Measurements from ENCODE around the gene PLXNA2. TPM values are rescaled to one million over a fixed set of nuclear protein-coding genes. Genes with fewer than 3 reads are reported as not detected.

PLXNA2 gene
- total RNA-seq, 1 donor from 2014 or later, result 9.0 TPM

GRCh38 chr1:207977876-207978275 lies 266.3 kb downstream of the PLXNA2 start:
- FAIRE-seq (no peak), DNase-seq (ENCODE audit: low read depth) (no peak)
- no peak for TF ChIP-seq CTCF (IDR thresholded peaks at IDR 0.05; ENCODE audit: insufficient read depth, low read length, severe bottlenecking)
- H3K27me3 ChIP-seq (ENCODE audit: control insufficient read depth, insufficient read depth, low read length), result peaks cover 7% of the 10 kb centered on the region
- H3K4me3 ChIP-seq (ENCODE audit: low read depth, low read length), result no peak overlapping the region
- H3K36me3 ChIP-seq (ENCODE audit: control insufficient read depth, insufficient read depth, low read length), result no peaks in the 10 kb centered on the region

- FAIRE-seq (no peak), DNase-seq (ENCODE audit: low read depth) (no peak)
- no peak for TF ChIP-seq CTCF (IDR thresholded peaks at IDR 0.05; ENCODE audit: insufficient read depth, low read length, severe bottlenecking)
- Histone ChIP-seq H3K27me3 (ENCODE audit: control insufficient read depth, insufficient read depth, low read length) (peaks cover 8% of the 10 kb centered on the region), H3K4me3 (ENCODE audit: low read depth, low read length) (no peak overlapping the region), H3K36me3 (ENCODE audit: control insufficient read depth, insufficient read depth, low read length) (no peaks in the 10 kb centered on the region)
Measured at GRCh38 chr1:207973898-207974568, 270.2 kb downstream of the PLXNA2 start.

GRCh38 chr1:207972337-207972736 lies 271.8 kb downstream of the PLXNA2 start:
- TF ChIP-seq CTCF (IDR thresholded peaks at IDR 0.05; ENCODE audit: insufficient read depth, low read length, severe bottlenecking), result no peak
- Histone ChIP-seq H3K4me3 (ENCODE audit: low read depth, low read length) (no peak overlapping the region), H3K36me3 (ENCODE audit: control insufficient read depth, insufficient read depth, low read length) (no peaks in the 10 kb centered on the region), H3K27me3 (ENCODE audit: control insufficient read depth, insufficient read depth, low read length) (peaks cover 8% of the 10 kb centered on the region)
- FAIRE-seq, result no peak
- DNase-seq (ENCODE audit: low read depth), result no peak

Data from bronchial epithelial cell (primary cell).